ENCODE results near the gene SLCO3A1. TPM values are rescaled to one million over a fixed set of nuclear protein-coding genes. Genes with fewer than 3 reads are reported as not detected.
A peak's percentile ranks its signal among the peaks of the same experiment; 100 is the strongest.
"Not testable (repeated sequence)": the region's sequence is repeated elsewhere in the genome, so short reads cannot be mapped to it uniquely, and the experiment has no call there.

Gene SLCO3A1
- total RNA-seq, 2 experiments from 2014 or later = 2.0 to 2.7 TPM

DNA sequence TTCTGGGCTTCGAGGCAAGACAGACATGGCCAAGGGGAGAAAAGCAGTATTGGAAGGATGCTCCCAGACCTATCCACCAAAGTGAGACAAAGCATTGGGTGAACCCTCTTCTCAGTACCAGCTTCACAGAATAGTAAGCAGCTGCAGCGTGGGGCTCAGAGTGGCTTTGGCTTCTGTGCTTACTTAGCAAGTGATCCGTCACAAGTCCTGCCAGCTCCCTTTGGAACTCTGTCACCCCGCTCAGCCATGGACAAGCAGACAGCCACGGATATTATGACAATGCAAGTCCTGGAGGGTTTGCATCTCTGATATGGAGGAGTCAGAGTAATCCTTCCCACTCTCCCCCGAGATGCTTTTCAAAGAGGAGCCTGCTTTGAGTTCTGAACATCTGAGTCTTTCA is 90.8 kb downstream of the SLCO3A1 start:
- DNase-seq = no peak
- no peaks in the 10 kb centered on the region for H3K9me3 Mint-ChIP-seq
- no peaks in the 10 kb centered on the region for H3K36me3 Mint-ChIP-seq
- no peaks in the 10 kb centered on the region for H3K27me3 Mint-ChIP-seq
- no peak overlapping the region for H3K27ac Mint-ChIP-seq
- no peak overlapping the region for H3K4me3 Mint-ChIP-seq
- peaks cover 20% of the 10 kb centered on the region for H3K4me1 Mint-ChIP-seq

DNA sequence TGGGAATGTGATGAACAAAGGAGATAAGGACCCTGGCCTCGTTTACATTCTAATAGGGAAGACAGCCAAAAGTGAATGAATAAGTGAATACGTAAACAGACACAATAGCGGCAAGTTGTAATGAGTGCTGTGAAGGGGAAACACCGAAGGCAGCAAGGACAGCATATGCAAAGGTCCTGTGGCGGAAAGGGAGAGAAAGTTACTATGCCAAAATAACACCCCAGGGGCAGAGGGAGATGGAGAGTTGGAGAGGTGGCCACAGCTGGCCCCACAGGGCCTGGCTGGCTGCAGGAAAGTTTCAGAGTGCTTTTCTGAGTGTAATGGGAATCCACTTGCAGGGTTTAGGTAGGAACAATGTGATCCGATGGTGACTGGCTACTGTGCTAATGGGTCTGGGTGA is 91.9 kb downstream of the SLCO3A1 start:
- no peak overlapping the region for H3K27ac Mint-ChIP-seq

DNA sequence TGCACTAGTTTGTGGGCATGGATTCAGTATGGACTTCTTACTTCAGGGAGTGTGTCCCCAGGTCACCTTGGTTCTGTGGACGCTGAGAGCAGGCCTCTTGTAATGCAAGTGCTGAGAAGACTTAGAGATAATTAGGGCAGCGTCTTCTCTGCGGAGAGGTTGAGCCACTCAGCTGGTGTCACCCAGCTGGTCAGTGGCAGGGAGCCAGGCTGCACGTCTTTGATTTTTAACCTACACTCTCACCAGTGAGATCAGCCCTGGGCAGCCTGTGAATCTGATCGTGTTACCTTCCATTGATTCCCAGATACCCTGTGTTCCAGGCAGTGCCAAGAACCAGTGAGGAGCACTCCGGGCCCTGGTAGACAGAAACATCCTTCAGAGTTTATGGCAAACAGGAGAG is 92.6 kb downstream of the SLCO3A1 start:
- DNase-seq = no peak
- no peaks in the 10 kb centered on the region for H3K9me3 Mint-ChIP-seq
- H3K27me3 Mint-ChIP-seq = no peaks in the 10 kb centered on the region
- H3K27ac Mint-ChIP-seq = no peak overlapping the region
- H3K4me3 Mint-ChIP-seq = no peak overlapping the region
- H3K4me1 Mint-ChIP-seq = peaks cover 14% of the 10 kb centered on the region
- H3K36me3 Mint-ChIP-seq = no peaks in the 10 kb centered on the region

More for the DNA sequence above, 91.9 kb downstream of the SLCO3A1 start:
- H3K36me3 Mint-ChIP-seq = no peaks in the 10 kb centered on the region
- no peaks in the 10 kb centered on the region for H3K9me3 Mint-ChIP-seq
- peaks cover 20% of the 10 kb centered on the region for H3K4me1 Mint-ChIP-seq
- H3K4me3 Mint-ChIP-seq = no peak overlapping the region
- DNase-seq = no peak
- H3K27me3 Mint-ChIP-seq = no peaks in the 10 kb centered on the region

DNA sequence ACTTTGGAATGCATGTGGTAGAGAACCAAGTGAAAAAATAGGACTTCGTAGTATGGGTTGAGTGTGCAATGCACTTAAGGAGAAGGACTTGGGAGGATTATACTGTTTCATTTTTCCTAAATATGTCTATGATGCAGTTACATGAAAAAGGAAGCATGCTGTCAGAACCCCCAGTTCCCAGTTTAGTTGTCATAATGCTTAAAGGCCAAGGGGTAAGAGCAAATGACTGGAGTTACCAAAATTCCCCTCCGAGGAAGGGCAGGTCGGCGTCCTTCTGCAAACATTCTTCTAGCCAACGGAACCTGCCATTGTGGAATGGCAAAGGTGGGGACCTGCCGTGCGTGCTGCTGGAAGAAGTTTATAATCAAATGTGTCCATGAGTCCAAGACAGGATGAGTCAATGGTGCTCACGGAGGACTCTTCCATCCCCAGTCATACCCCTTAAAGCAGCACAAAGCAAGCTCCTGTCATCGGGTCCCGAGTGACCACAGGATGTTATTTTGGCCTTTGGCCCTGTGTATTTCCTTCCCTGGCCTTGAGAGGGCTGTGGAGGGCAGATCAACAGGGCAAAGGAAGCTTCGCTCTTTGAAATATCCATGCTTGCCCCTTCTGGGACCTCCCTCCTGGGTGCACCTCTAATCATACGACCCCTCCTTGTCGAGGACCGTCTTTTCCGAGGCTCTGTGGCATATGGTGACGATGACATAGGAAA is 93.2 kb downstream of the SLCO3A1 start:
- no peak for DNase-seq
- Mint-ChIP-seq H3K4me3 (no peak overlapping the region), H3K27me3 (no peaks in the 10 kb centered on the region), H3K9me3 (no peaks in the 10 kb centered on the region), H3K36me3 (no peaks in the 10 kb centered on the region), H3K27ac (no peak overlapping the region), H3K4me1 (peaks cover 13% of the 10 kb centered on the region)

DNA sequence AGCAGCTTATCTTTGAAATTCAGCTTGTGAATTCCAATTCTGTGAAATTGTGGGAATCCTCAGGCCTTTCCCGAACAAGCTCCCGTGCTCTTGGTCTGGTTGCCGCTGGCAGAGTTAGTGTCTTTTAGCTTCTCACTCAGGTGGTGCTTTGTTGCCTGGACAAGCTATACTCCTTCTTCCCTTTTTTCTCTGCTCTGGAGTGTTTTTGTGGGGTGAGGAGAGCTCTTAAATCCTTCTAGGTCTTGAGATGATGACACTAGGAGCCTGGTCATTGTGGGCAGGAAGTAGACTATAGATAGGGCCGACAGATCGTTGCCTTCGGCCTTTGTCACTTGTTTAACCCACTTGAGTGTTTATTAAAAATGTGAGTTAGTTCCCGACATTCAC is 93.8 kb downstream of the SLCO3A1 start:
- no peaks in the 10 kb centered on the region for H3K9me3 Mint-ChIP-seq
- peaks cover 12% of the 10 kb centered on the region for H3K4me1 Mint-ChIP-seq

DNA sequence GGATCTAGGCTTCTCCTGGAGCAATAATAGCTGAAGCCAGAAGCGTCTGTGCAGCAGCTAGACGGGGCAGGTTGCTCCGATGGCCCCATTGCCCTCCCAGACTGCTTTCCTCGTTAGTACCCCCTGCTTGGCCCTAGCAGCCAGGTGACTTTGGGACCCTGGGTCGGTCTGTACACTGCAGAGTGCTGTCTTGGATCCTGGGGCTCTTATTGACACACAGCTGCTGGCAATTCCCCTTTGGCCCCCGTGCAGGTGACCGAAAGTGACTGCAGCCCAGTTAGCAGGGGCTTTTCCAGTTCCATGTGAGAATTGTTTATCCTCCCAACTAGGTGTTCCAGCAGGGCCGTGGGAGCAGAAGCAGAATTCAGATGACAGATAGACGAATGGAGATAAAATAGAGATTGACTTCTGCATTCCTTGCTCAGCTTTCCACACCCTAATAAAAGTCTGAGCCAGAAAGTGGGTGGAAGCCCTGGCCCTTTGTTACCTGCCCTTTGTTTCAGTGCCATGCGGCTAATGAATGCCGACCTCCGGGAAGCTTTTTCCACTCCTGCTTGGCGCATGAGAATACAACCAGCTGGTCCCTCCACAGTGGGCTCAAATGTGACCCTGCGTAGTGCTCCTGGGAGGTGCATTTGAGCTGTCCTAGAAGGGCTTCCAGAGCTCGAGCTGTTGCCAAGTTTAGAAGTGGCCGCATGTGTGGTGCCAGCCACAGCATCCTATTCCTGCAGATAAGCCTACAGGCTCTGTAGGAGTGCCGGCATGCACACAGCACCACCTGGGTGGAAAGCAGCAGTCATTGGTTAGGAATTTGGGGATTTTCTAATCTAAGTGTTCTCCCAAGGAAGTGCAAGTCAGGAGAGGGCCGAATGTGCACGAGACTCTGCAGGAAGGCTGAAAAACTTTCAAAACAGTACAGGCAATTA is 94.4 kb downstream of the SLCO3A1 start:
- Mint-ChIP-seq H3K36me3 (no peaks in the 10 kb centered on the region), H3K27ac (no peak overlapping the region), H3K4me1 (peaks cover 10% of the 10 kb centered on the region), H3K9me3 (no peaks in the 10 kb centered on the region), H3K27me3 (no peaks in the 10 kb centered on the region), H3K4me3 (no peak overlapping the region)
- no peak for DNase-seq

More for the DNA sequence above, 93.8 kb downstream of the SLCO3A1 start:
- no peak for DNase-seq
- Mint-ChIP-seq H3K36me3 (no peaks in the 10 kb centered on the region), H3K4me3 (no peak overlapping the region), H3K27me3 (no peaks in the 10 kb centered on the region), H3K27ac (no peak overlapping the region)

DNA sequence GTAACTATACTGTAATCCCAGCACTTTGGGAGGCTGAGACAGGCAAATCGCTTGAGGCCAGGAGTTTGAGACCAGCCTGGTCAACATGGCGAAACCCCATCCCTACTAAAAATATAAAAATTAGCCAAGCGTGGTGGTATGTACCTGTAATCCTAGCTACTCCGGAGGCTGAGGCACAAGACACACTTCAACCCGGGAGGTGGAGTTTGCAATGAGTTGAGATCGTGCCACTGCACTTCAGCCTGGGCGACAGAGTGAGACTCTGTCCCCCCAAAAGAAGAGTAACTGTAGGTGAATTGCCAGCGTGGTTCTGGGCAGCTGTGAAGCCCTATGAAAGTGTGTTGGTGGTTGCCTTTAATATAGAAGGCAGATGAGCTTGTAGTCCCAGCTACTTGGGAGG is 95.9 kb downstream of the SLCO3A1 start:
- no peak for DNase-seq
- H3K4me3 Mint-ChIP-seq = no peak overlapping the region
- H3K27ac Mint-ChIP-seq = no peak overlapping the region
- peaks cover 17% of the 10 kb centered on the region for H3K4me1 Mint-ChIP-seq
- no peaks in the 10 kb centered on the region for H3K9me3 Mint-ChIP-seq
- no peaks in the 10 kb centered on the region for H3K36me3 Mint-ChIP-seq
- H3K27me3 Mint-ChIP-seq = no peaks in the 10 kb centered on the region

DNA sequence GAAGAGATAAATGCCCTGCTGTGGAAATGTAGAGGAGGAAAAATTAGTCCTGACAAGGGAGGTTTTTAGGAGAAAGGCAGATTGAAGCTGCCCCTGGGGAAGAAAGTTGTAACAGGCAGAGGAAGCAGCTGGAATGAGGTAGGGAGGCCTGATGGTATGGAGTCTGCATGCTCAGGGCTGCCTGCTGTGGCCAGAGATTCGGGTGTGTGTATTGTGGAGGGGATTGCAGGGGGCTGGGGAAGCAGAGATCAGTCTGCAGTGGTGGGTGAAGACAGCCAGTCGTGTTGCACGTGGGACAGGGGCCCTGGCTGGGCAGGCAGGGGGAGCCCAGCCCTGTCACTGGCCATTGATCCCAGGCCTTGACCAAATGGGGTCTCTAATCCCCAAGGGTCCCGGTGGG is 96.5 kb downstream of the SLCO3A1 start:
- H3K36me3 Mint-ChIP-seq = no peaks in the 10 kb centered on the region
- H3K4me1 Mint-ChIP-seq = peaks cover 19% of the 10 kb centered on the region
- no peaks in the 10 kb centered on the region for H3K27me3 Mint-ChIP-seq
- no peak overlapping the region for H3K27ac Mint-ChIP-seq
- no peak for DNase-seq
- no peaks in the 10 kb centered on the region for H3K9me3 Mint-ChIP-seq
- no peak overlapping the region for H3K4me3 Mint-ChIP-seq

DNA sequence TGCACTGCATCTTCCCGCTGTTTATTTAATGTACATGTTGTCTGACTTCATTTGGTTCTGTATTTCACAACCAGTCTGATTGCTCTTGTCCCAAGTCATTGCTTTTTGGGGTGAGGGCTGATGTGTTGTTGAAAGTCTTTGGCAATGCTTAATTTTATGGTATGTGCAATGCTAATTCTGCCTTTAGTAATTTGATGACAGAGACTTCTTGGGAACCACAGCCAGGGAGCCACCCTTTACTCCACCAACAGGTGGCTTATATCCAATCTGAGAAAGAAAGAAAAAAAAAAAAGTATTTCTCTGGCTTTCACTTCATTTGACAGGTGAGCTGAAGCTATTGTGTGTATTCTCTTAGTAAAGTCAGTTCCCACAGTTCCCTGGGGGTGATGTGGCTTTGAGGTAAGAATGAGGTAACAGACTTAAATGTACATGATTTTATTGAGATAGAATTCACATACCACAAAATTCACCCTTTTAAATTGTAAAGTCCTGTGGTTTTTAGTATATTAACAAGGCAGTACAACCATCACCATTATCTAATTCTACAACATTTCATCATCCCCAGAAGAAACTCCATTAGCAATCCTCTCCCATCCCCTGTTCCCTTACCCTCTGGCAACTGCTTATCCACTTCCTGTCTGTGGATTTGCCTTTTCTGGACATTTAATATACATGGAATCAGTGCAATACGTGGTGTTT is 97.3 kb downstream of the SLCO3A1 start:
- H3K36me3 Mint-ChIP-seq = no peaks in the 10 kb centered on the region
- no peak overlapping the region for H3K4me3 Mint-ChIP-seq
- DNase-seq = no peak
- no peaks in the 10 kb centered on the region for H3K9me3 Mint-ChIP-seq
- H3K27me3 Mint-ChIP-seq = no peaks in the 10 kb centered on the region
- H3K27ac Mint-ChIP-seq = no peak overlapping the region
- H3K4me1 Mint-ChIP-seq = peaks cover 19% of the 10 kb centered on the region

DNA sequence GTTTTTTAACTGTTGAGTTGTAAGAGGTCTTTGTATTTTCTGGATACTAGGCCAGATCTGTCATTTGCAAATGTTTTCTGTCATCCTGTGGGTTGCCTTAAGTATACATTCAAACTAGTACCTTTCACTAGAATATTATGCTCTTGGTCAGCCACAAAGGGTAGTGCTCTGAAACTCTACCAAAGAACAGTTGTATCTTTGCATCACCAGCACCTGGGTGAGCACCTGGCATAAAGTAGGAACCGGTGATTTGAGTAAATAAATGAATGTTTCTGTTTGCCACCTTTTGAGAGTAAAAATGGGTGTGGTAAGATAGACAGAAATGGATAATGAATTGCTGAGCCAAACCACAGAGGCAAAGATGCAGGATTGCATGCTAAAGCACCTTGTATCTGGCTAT is 98.7 kb downstream of the SLCO3A1 start:
- Mint-ChIP-seq H3K27ac (no peak overlapping the region), H3K4me1 (peaks cover 14% of the 10 kb centered on the region), H3K4me3 (no peak overlapping the region), H3K36me3 (no peaks in the 10 kb centered on the region), H3K27me3 (no peaks in the 10 kb centered on the region), H3K9me3 (no peaks in the 10 kb centered on the region)
- no peak for DNase-seq

DNA sequence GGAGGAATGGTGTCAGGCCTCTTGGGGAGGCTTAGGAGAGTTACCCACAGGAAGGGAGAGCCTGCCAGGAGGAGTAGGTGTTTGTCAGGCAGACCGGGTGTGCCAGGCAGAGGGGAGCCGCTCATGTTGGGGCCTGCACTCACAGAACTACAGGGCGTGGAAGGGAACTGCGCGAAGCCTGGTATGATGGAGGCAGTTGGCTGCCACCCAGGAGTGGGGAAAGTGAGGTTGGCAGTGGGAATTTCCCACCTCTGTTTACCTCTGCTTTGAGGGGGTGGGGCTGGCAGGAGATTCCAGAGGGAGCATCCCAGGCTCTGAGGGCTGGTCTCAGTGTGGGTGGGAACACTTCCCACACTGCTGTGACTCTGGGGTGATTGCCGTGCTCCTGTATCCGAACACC is 99.9 kb downstream of the SLCO3A1 start:
- Mint-ChIP-seq H3K4me3 (no peak overlapping the region), H3K4me1 (peaks cover 12% of the 10 kb centered on the region), H3K27ac (no peak overlapping the region), H3K27me3 (no peaks in the 10 kb centered on the region), H3K9me3 (no peaks in the 10 kb centered on the region), H3K36me3 (no peaks in the 10 kb centered on the region)
- DNase-seq = no peak

DNA sequence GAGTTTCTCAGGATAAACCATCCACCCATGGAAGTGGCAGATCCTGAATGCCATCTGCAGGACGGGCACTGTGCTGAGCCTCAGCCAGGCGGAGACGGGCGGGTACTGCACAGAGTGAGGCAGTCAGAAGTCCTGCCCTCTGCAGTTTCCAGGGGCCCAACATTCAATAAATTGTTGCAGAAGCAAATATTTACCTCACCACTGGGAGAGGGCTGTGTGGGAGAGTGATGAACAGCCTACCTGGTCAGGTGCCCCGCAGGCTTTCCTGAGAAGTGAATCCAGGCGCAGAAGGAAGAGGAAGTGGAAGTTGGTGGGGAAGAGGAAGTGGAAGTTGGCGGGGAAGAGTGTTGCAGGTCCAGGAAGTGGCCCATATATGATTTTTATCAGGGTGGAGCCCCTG is 100.8 kb downstream of the SLCO3A1 start:
- H3K9me3 Mint-ChIP-seq = no peaks in the 10 kb centered on the region
- H3K27ac Mint-ChIP-seq = no peak overlapping the region
- H3K4me3 Mint-ChIP-seq = no peak overlapping the region
- H3K27me3 Mint-ChIP-seq = no peaks in the 10 kb centered on the region
- no peaks in the 10 kb centered on the region for H3K36me3 Mint-ChIP-seq
- no peak for DNase-seq
- H3K4me1 Mint-ChIP-seq = peaks cover 12% of the 10 kb centered on the region

DNA sequence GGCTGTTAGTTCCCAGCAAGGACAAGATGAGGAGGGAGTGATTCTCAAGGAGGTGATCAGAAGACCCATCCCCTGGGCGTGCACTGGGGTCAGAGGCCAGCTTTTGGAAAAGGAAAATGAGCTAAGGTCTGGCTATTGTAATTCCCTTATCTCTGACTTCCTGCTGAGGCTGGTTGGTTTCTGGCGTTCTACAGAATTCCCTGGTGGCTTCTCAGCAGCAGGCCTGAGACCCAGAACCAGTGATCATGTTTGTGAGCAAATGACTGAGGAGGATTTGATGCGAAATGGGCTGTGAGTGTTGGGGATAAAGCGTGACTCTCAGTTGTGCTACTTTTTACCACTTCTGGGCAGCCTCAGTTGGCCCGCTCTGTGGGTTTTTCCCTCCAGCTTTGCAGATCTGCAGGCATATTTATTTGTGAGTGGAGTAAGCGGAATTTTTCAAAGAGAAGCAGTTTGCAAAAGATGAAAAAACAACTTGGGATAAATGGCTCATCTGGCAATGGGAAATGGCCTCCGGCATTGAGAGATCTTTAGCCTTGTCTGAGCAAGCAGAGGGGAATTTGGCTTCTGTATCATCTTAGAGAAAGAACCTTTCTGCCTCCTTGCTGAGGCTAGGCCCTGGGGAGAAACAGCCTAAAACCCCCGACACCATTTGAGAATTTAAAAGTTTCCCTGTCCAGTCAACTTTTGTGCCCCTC is 102.7 kb downstream of the SLCO3A1 start:
- no peak for DNase-seq
- no peak overlapping the region for H3K27ac Mint-ChIP-seq
- no peaks in the 10 kb centered on the region for H3K9me3 Mint-ChIP-seq
- H3K27me3 Mint-ChIP-seq = no peaks in the 10 kb centered on the region
- H3K4me1 Mint-ChIP-seq = peaks cover 14% of the 10 kb centered on the region
- H3K4me3 Mint-ChIP-seq = no peak overlapping the region
- no peaks in the 10 kb centered on the region for H3K36me3 Mint-ChIP-seq

DNA sequence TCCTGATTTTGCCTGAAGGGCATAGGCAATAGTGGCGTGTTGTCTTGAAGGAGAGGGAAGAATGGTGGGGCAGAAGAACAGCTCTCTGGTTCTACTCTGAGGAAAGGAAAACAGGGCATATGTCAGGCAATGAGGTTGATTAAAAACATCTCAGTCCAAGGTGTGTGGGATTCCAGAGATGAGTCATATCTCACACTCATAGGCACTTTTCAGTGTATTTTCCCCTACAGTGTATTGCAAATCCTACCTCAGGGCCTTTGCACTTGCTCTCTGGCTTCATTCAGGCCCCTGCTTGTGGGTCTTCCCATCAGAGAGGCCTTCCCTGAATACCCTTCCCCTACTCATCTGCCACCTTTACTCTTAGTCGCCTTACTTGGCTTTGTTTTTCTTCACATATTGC is 107.8 kb downstream of the SLCO3A1 start:
- peaks cover 2% of the 10 kb centered on the region for H3K9me3 Mint-ChIP-seq
- no peak overlapping the region for H3K4me3 Mint-ChIP-seq
- H3K27me3 Mint-ChIP-seq = no peaks in the 10 kb centered on the region
- no peak overlapping the region for H3K27ac Mint-ChIP-seq
- DNase-seq = no peak
- H3K4me1 Mint-ChIP-seq = peaks cover 11% of the 10 kb centered on the region
- H3K36me3 Mint-ChIP-seq = no peaks in the 10 kb centered on the region

DNA sequence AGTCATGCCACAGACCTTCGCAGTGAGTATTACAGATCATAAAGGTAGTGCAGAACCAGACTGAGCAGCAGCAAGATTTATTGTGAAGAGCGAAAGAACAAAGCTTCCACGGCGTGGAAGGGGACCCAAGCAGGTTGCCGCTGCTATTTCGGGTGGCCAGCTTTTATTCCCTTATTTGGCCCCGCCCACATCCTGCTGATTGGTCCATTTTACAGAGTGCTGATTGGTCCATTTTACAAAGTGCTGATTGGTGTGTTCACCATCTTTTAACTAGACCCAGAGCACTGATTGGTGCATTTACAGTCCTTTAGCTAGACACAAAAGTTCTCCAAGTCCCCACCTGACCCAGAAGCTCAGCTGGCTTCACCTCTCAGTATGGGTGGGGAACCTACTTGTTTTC is 110.2 kb downstream of the SLCO3A1 start:
- Mint-ChIP-seq H3K4me1 (peaks cover 11% of the 10 kb centered on the region), H3K4me3 (peak overlapping the region; percentile 50)
- not testable (repeated sequence) for H3K36me3 Mint-ChIP-seq, H3K27ac Mint-ChIP-seq, H3K27me3 Mint-ChIP-seq, DNase-seq, H3K9me3 Mint-ChIP-seq
